GM21619 (cell line): ENCODE data around the gene ABT1.

Experiments used
- ATAC-seq: cut with Tn5 transposase; IDR thresholded peaks from one replicate; pipeline ENCODE4 v1.9.1; 2021; ENCODE audit not compliant: unreplicated experiment

Gene ABT1

DNA sequence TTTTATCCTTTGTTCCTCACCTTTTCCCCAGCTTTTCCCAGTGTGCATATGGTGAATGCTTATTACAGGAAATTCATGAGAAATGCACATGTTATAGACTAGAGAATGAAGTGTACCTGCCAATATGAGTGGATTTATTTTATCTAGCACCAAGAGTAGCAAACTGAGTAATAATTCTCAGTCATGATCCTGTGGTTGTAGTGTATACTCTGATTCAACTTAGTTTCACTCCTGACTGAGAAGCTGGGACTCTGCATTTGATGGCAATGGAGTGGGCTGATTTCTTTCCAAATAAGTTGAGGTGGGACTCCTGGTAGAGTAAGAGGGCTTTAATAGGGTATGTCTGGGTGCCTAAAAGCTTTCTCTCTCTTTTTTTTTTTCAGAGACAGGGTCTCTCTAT, 4.0 kb downstream of the ABT1 start:
- no peak for ATAC-seq

GRCh38 chr6:26602262-26602661, 5.5 kb downstream of the ABT1 start:
- no peak for ATAC-seq

- no peak for ATAC-seq
Observed at GRCh38 chr6:26604026-26604425, 7.3 kb downstream of the ABT1 start.

- no peak for ATAC-seq
Observed at GRCh38 chr6:26604797-26605196, 8.0 kb downstream of the ABT1 start.

DNA sequence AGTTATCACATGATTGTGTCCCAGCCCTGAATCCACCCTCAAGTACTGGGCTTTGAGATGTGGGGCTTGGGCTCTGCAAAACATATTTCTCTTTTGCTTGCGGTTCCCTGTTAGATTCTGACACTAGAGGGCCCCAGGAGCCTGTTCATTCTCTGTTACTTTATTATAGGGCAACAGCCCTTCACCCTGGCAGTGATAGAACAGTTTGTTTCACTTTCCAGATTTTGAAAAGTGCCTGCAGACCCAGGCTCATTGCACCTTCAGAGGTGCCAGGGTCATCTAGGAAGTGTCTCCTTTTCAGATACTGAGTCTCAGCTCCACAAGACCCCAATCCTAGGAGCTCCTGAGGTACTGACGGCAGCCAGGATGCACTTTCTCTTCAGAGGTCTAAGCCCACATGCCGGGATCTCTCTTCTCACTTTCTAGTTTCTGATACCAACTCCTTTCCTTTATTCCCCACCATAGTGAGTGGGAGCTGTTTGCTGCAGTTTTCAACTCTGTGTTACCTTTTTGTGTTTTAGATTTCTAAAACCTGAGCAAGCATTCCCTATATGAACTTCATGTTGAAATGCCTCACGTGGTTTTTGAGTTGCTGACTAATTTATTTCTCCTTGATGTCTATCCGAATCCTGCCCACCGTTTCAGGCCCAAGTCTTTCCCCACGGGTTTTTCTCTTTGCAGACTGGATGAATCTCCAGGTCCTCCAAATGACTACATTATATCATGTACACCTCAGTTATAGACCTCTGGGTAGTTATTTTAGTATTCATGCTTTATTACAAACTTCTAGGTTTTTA, 10.9 kb downstream of the ABT1 start:
- ATAC-seq: peak; percentile 80

- ATAC-seq: no peak
Observed at GRCh38 chr6:26609463-26609862, 12.7 kb downstream of the ABT1 start.

GRCh38 chr6:26611599-26611998, 14.8 kb downstream of the ABT1 start:
- no peak for ATAC-seq

- ATAC-seq: no peak
Observed at GRCh38 chr6:26613201-26613600, 16.4 kb downstream of the ABT1 start.

- no peak for ATAC-seq
Observed at GRCh38 chr6:26613689-26614683, 17.2 kb downstream of the ABT1 start.

- no peak for ATAC-seq
Observed at GRCh38 chr6:26623339-26623859, 26.6 kb downstream of the ABT1 start.

DNA sequence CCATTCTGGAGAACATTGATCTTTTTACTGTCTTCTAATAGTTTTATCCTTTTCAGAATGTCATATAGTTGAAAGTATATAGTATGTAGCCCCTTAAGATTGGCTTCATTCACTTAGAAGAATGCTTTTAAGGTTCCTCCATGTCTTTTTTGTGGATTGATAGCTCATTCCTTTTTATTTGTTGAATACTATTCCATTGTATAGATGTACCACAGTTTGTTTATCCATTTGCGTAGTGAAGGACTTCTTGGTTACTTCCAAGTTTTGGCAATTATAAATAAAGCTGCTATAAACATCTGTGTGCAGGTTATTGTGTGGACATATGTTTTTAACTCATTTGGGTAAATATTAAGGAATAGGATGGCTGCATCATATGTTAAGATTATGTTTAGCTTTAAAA, 27.8 kb downstream of the ABT1 start:
- ATAC-seq: no peak

GRCh38 chr6:26627843-26628242, 31.1 kb downstream of the ABT1 start:
- ATAC-seq: no peak

GRCh38 chr6:26629359-26629758, 32.6 kb downstream of the ABT1 start:
- no peak for ATAC-seq

GRCh38 chr6:26640806-26641205, 44.1 kb downstream of the ABT1 start:
- ATAC-seq: no peak

DNA sequence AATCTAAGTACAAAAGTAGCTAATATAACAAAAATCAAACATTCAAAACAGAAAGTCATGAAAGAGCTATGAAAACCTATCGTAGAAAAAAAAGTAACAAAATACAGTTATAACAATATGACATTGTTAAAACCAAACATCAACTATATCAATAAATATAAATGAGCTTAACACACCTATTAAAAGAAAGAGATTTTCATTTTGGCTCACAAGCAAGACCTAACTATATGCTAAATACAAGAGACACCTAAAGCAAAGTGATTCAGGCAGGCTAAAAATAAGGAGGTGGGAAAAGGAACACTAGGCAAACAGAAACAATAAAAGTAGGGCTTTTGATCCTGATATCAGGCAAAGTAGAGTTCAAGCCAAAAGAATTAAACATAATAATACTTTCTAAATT, 49.3 kb downstream of the ABT1 start:
- ATAC-seq: no peak
